NT2/D1 (cell line): ENCODE measurements around the gene ZFP37.
A peak's percentile ranks its signal among the peaks of the same experiment; 100 is the strongest.

Experiments
- DNase-seq: peaks from one replicate; pipeline ENCODE4 v3.0.0-alpha.2; 2011; ENCODE audit warnings: low read depth, low spot score
- H3K27me3 ChIP-seq: 2 replicates; pipeline ENCODE4 v1.6.0; 2011; ENCODE audit warnings: mild to moderate bottlenecking; ENCODE audit not compliant: insufficient read length, insufficient read depth
- H3K36me3 ChIP-seq: 2 replicates; pipeline ENCODE4 v1.6.1; 2011; ENCODE audit warnings: mild to moderate bottlenecking, low read length, mixed read lengths; ENCODE audit not compliant: insufficient read depth, insufficient read length
- H3K4me1 ChIP-seq: 2 replicates; pipeline ENCODE4 v1.5.1; 2011; ENCODE audit not compliant: insufficient read depth, insufficient read length
- H3K4me3 ChIP-seq: 2 replicates; pipeline ENCODE4 v1.5.1; 2011; ENCODE audit warnings: low read depth; ENCODE audit not compliant: insufficient read length
- H3K9ac ChIP-seq: 2 replicates; pipeline ENCODE4 v1.6.0; 2011; ENCODE audit warnings: low read depth; ENCODE audit not compliant: insufficient read length
- H3K9me3 ChIP-seq: 2 replicates; pipeline ENCODE4 v1.5.1; 2011; ENCODE audit warnings: mild to moderate bottlenecking, low read length; ENCODE audit not compliant: insufficient read depth
- SUZ12 ChIP-seq: IDR thresholded peaks from 2 replicates; pipeline ENCODE4 v1.6.1; 2011; ENCODE audit not compliant: insufficient read length, insufficient read depth; ENCODE audit errors: extremely low read depth
- YY1 ChIP-seq: IDR thresholded peaks from 2 replicates; pipeline ENCODE4 v1.6.1; 2011; ENCODE audit not compliant: insufficient read length, insufficient read depth
- ZNF274 ChIP-seq: IDR thresholded peaks from 2 replicates; pipeline ENCODE4 v1.6.1; 2011; ENCODE audit warnings: mild to moderate bottlenecking, low read depth, low read length

ZFP37 gene

GRCh38 chr9:112997236-112997941, 59.1 kb downstream of the ZFP37 start:
- peaks cover 98% of the 10 kb centered on the region for H3K9me3 ChIP-seq
- H3K4me1 ChIP-seq, result no peaks in the 10 kb centered on the region
- H3K36me3 ChIP-seq, result peaks cover 36% of the 10 kb centered on the region
- TF ChIP-seq ZNF274 (peak; percentile 97), SUZ12 (no peak), YY1 (no peak)
- no peak for DNase-seq
- H3K9ac ChIP-seq, result no peak overlapping the region
- no peak overlapping the region for H3K4me3 ChIP-seq
- H3K27me3 ChIP-seq, result no peaks in the 10 kb centered on the region
